ENCODE results near the gene GPX4.

GPX4 gene

GRCh38 chr19:1069009-1069779 lies 34.6 kb upstream of the GPX4 start:
- DNase-seq: no peak

GRCh38 chr19:1070576-1070930 lies 33.2 kb upstream of the GPX4 start:
- DNase-seq: no peak

GRCh38 chr19:1070931-1071791 lies 32.6 kb upstream of the GPX4 start:
- DNase-seq: no peak

GRCh38 chr19:1072371-1073015 lies 31.3 kb upstream of the GPX4 start:
- DNase-seq: no peak

- no peak for DNase-seq
Measured at GRCh38 chr19:1073063-1073955, 30.5 kb upstream of the GPX4 start.

- no peak for DNase-seq
Measured at GRCh38 chr19:1073956-1074517, 29.8 kb upstream of the GPX4 start.

GRCh38 chr19:1074544-1075283 lies 29.1 kb upstream of the GPX4 start:
- DNase-seq: peak; percentile 91

- no peak for DNase-seq
Measured at GRCh38 chr19:1076046-1076386, 27.8 kb upstream of the GPX4 start.

GRCh38 chr19:1076951-1077350 lies 26.8 kb upstream of the GPX4 start:
- DNase-seq: no peak

GRCh38 chr19:1079566-1080111 lies 24.2 kb upstream of the GPX4 start:
- no peak for DNase-seq

GRCh38 chr19:1080360-1081161 lies 23.2 kb upstream of the GPX4 start:
- DNase-seq: no peak

GRCh38 chr19:1081301-1082164 lies 22.3 kb upstream of the GPX4 start:
- DNase-seq: peak; percentile 50

- DNase-seq: peak; percentile 99
Measured at GRCh38 chr19:1082165-1082927, 21.4 kb upstream of the GPX4 start.

- no peak for DNase-seq
Measured at GRCh38 chr19:1082928-1083816, 20.6 kb upstream of the GPX4 start.

GRCh38 chr19:1084024-1084868 lies 19.5 kb upstream of the GPX4 start:
- no peak for DNase-seq

GRCh38 chr19:1085053-1085658 lies 18.6 kb upstream of the GPX4 start:
- DNase-seq: no peak

Data from NCI-H345 (cell line).